ENCODE measurements around the gene ACE2.

The ACE2 gene

GRCh38 chrX:15619053-15619755 is 18.4 kb upstream of the ACE2 start:
- no peak overlapping the region for H3K27ac ChIP-seq (ENCODE audit: low read length)
- TF ChIP-seq, protein P1, sequence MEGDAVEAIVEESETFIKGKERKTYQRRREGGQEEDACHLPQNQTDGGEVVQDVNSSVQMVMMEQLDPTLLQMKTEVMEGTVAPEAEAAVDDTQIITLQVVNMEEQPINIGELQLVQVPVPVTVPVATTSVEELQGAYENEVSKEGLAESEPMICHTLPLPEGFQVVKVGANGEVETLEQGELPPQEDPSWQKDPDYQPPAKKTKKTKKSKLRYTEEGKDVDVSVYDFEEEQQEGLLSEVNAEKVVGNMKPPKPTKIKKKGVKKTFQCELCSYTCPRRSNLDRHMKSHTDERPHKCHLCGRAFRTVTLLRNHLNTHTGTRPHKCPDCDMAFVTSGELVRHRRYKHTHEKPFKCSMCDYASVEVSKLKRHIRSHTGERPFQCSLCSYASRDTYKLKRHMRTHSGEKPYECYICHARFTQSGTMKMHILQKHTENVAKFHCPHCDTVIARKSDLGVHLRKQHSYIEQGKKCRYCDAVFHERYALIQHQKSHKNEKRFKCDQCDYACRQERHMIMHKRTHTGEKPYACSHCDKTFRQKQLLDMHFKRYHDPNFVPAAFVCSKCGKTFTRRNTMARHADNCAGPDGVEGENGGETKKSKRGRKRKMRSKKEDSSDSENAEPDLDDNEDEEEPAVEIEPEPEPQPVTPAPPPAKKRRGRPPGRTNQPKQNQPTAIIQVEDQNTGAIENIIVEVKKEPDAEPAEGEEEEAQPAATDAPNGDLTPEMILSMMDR (IDR thresholded peaks at IDR 0.05; ENCODE audit: low read depth, low read length) = no peak
- no peak for TF ChIP-seq EZH2phosphoT487 (IDR thresholded peaks at IDR 0.05; ENCODE audit: low read depth)
- H3K27me3 ChIP-seq (ENCODE audit: low read depth, low read length) = peaks cover 10% of the 10 kb centered on the region; the same call in 1 of the 2 replicates
- H3K4me2 ChIP-seq (ENCODE audit: low read length) = no peak overlapping the region
- H3K4me1 ChIP-seq (ENCODE audit: low read length) = no peaks in the 10 kb centered on the region
- H4K20me1 ChIP-seq (ENCODE audit: insufficient read depth, low read length) = no peaks in the 10 kb centered on the region
- H3K9me3 ChIP-seq (ENCODE audit: insufficient read depth, low read length) = no peaks in the 10 kb centered on the region
- H3K4me3 ChIP-seq (ENCODE audit: low read length) = no peak overlapping the region
- H3K9ac ChIP-seq (ENCODE audit: low read length) = no peak overlapping the region
- H3K79me2 ChIP-seq (ENCODE audit: low read length) = no peaks in the 10 kb centered on the region
- H3K36me3 ChIP-seq (replicated peaks; ENCODE audit: low read depth, low read length) = no peaks in the 10 kb centered on the region
- H2AFZ ChIP-seq (ENCODE audit: low read depth, low read length) = no peak overlapping the region

GRCh38 chrX:15617111-15617510 is 16.4 kb upstream of the ACE2 start:
- Histone ChIP-seq H3K9ac (ENCODE audit: low read length) (no peak overlapping the region), H2AFZ (ENCODE audit: low read depth, low read length) (no peak overlapping the region), H3K79me2 (ENCODE audit: low read length) (no peaks in the 10 kb centered on the region), H3K4me2 (ENCODE audit: low read length) (no peak overlapping the region), H3K27me3 (ENCODE audit: low read depth, low read length) (peaks cover 10% of the 10 kb centered on the region; the same call in 1 of the 2 replicates), H3K27ac (ENCODE audit: low read length) (no peak overlapping the region), H3K4me3 (ENCODE audit: low read length) (no peak overlapping the region), H3K36me3 (replicated peaks; ENCODE audit: low read depth, low read length) (no peaks in the 10 kb centered on the region), H3K4me1 (ENCODE audit: low read length) (no peaks in the 10 kb centered on the region), H3K9me3 (ENCODE audit: insufficient read depth, low read length) (no peaks in the 10 kb centered on the region), H4K20me1 (ENCODE audit: insufficient read depth, low read length) (no peaks in the 10 kb centered on the region)
- TF ChIP-seq, protein P1 (IDR thresholded peaks at IDR 0.05; ENCODE audit: low read depth, low read length) = no peak
- TF ChIP-seq EZH2phosphoT487 (IDR thresholded peaks at IDR 0.05; ENCODE audit: low read depth) = no peak

- H2AFZ ChIP-seq (ENCODE audit: low read depth, low read length) = no peak overlapping the region
- no peak for TF ChIP-seq EZH2phosphoT487 (IDR thresholded peaks at IDR 0.05; ENCODE audit: low read depth)
- TF ChIP-seq, protein P1 (IDR thresholded peaks at IDR 0.05; ENCODE audit: low read depth, low read length) = no peak
- H3K4me2 ChIP-seq (ENCODE audit: low read length) = no peak overlapping the region
- H3K9ac ChIP-seq (ENCODE audit: low read length) = no peak overlapping the region
- H3K9me3 ChIP-seq (ENCODE audit: insufficient read depth, low read length) = no peaks in the 10 kb centered on the region
- peaks cover 10% of the 10 kb centered on the region; the same call in 1 of the 2 replicates for H3K27me3 ChIP-seq (ENCODE audit: low read depth, low read length)
- no peaks in the 10 kb centered on the region for H3K4me1 ChIP-seq (ENCODE audit: low read length)
- no peak overlapping the region for H3K4me3 ChIP-seq (ENCODE audit: low read length)
- H4K20me1 ChIP-seq (ENCODE audit: insufficient read depth, low read length) = no peaks in the 10 kb centered on the region
- no peaks in the 10 kb centered on the region for H3K79me2 ChIP-seq (ENCODE audit: low read length)
- no peaks in the 10 kb centered on the region for H3K36me3 ChIP-seq (replicated peaks; ENCODE audit: low read depth, low read length)
- H3K27ac ChIP-seq (ENCODE audit: low read length) = no peak overlapping the region
These were observed 15.8 kb upstream of the ACE2 start for GRCh38 chrX:15616531-15616930.

- H3K4me2 ChIP-seq (ENCODE audit: low read length) = no peak overlapping the region
- TF ChIP-seq, protein P1 (IDR thresholded peaks at IDR 0.05; ENCODE audit: low read depth, low read length) = no peak
- TF ChIP-seq EZH2phosphoT487 (IDR thresholded peaks at IDR 0.05; ENCODE audit: low read depth) = no peak
- no peaks in the 10 kb centered on the region for H3K27me3 ChIP-seq (ENCODE audit: low read depth, low read length)
- H3K4me3 ChIP-seq (ENCODE audit: low read length) = no peak overlapping the region
- H3K79me2 ChIP-seq (ENCODE audit: low read length) = no peaks in the 10 kb centered on the region
- H3K36me3 ChIP-seq (replicated peaks; ENCODE audit: low read depth, low read length) = no peaks in the 10 kb centered on the region
- no peaks in the 10 kb centered on the region for H3K9me3 ChIP-seq (ENCODE audit: insufficient read depth, low read length)
- no peaks in the 10 kb centered on the region for H4K20me1 ChIP-seq (ENCODE audit: insufficient read depth, low read length)
- H3K9ac ChIP-seq (ENCODE audit: low read length) = no peak overlapping the region
- no peak overlapping the region for H3K27ac ChIP-seq (ENCODE audit: low read length)
- H2AFZ ChIP-seq (ENCODE audit: low read depth, low read length) = no peak overlapping the region
- H3K4me1 ChIP-seq (ENCODE audit: low read length) = no peaks in the 10 kb centered on the region
These were observed 6.3 kb upstream of the ACE2 start for GRCh38 chrX:15607067-15607466.

All from OCI-LY3 (cell line).